Mucosa of descending colon (tissue), 3 donors: Measurements from ENCODE around the gene PTPRK. TPM values are rescaled to one million over a fixed set of nuclear protein-coding genes. Genes with fewer than 3 reads are reported as not detected.

Source experiments
- ATAC-seq: fragments of 200-7000 bp; cut with Tn5 transposase; one replicate; pipeline ENCODE4 v1.9.1; 2020; ENCODE audit warnings: mild to moderate bottlenecking, moderate library complexity
- DNase-seq, 3 donors: peaks; one replicate each; pipeline ENCODE4 v3.0.0-alpha.2; 2020
- H3K36me3 ChIP-seq: fragments of 200-600 bp; one replicate; pipeline ENCODE4 v1.8.0; 2021; ENCODE audit warnings: low read depth, mild to moderate bottlenecking
- H3K4me1 ChIP-seq: fragments of 200-600 bp; one replicate; pipeline ENCODE4 v1.8.0; 2021; ENCODE audit warnings: low read depth, mild to moderate bottlenecking
- H3K4me3 ChIP-seq: fragments of 200-600 bp; one replicate; pipeline ENCODE4 v1.8.0; 2021; ENCODE audit warnings: mild to moderate bottlenecking
- H3K9me3 ChIP-seq: fragments of 200-600 bp; one replicate; pipeline ENCODE4 v1.8.0; 2021; ENCODE audit warnings: mild to moderate bottlenecking
- CTCF ChIP-seq: fragments of 200-600 bp; IDR thresholded peaks from one replicate; pipeline ENCODE4 v1.8.0; 2022; ENCODE audit warnings: antibody characterized with exemption, mild to moderate bottlenecking
- intact Hi-C, 2 donors: fragments of 100-400 bp; cut with DNase I in 1 of 2; cut with micrococcal nuclease in 1 of 2; formaldehyde crosslinking; loops; one replicate each; pipeline versions ENCODE4 v1.11.0 to v1.11.1; 2022; cut with DNase I, micrococcal nuclease
- total RNA-seq, 3 donors: library from RNA; stranded (reverse); fragmentation: NEBNext Ultra II Directional in 2 of 3; extraction: Animal tissue kit (Norgen Biotek cat#: 25700) in 2 of 3; gene quantifications; one replicate each; pipeline versions ENCODE4 v1.2.1 to v1.2.4, GENCODE V29; 2021 to 2023
- donor health status: DM: no; HTN: no; CAD: no; lungs with moderate emphysema.
- donor health status: DM: no; HTN: no; CAD: no.
- donor health status: DM: no; HTN: yes; CAD: no.

The PTPRK gene
- total RNA-seq, 3 donors from 2014 or later: 75.9 to 159 (median 86.7) TPM

- intact Hi-C loops: no loop called here
- no peaks in the 10 kb centered on the region for H3K9me3 ChIP-seq
- DNase-seq: no peak
- H3K36me3 ChIP-seq: no peaks in the 10 kb centered on the region
- H3K4me3 ChIP-seq: no peak overlapping the region
- no peaks in the 10 kb centered on the region for H3K4me1 ChIP-seq
- no peak for TF ChIP-seq CTCF
- ATAC-seq: no peak
These were observed 102.7 kb downstream of the PTPRK start for GRCh38 chr6:128417698-128418097.

GRCh38 chr6:128415387-128415786 lies 105.0 kb downstream of the PTPRK start:
- H3K4me1 ChIP-seq: peaks cover 8% of the 10 kb centered on the region
- H3K9me3 ChIP-seq: no peaks in the 10 kb centered on the region
- DNase-seq: no peak
- intact Hi-C loops: no loop called here
- H3K36me3 ChIP-seq: no peaks in the 10 kb centered on the region
- no peak for TF ChIP-seq CTCF
- ATAC-seq: no peak
- no peak overlapping the region for H3K4me3 ChIP-seq

GRCh38 chr6:128414943-128415342 lies 105.5 kb downstream of the PTPRK start:
- Histone ChIP-seq H3K9me3 (no peaks in the 10 kb centered on the region), H3K4me1 (peaks cover 12% of the 10 kb centered on the region), H3K4me3 (no peak overlapping the region), H3K36me3 (no peaks in the 10 kb centered on the region)
- intact Hi-C loops: no loop called here
- DNase-seq: no peak
- no peak for ATAC-seq
- no peak for TF ChIP-seq CTCF

- ATAC-seq (no peak), DNase-seq (no peak)
- Histone ChIP-seq H3K4me3 (no peak overlapping the region), H3K4me1 (peaks cover 20% of the 10 kb centered on the region), H3K36me3 (no peaks in the 10 kb centered on the region), H3K9me3 (no peaks in the 10 kb centered on the region)
- intact Hi-C loops: no loop called here
- TF ChIP-seq CTCF: no peak
These were observed 107.1 kb downstream of the PTPRK start for GRCh38 chr6:128413291-128413690.

GRCh38 chr6:128412680-128413079 lies 107.7 kb downstream of the PTPRK start:
- TF ChIP-seq CTCF: no peak
- no peaks in the 10 kb centered on the region for H3K9me3 ChIP-seq
- peaks cover 20% of the 10 kb centered on the region for H3K4me1 ChIP-seq
- no peak overlapping the region for H3K4me3 ChIP-seq
- no peaks in the 10 kb centered on the region for H3K36me3 ChIP-seq
- no peak for ATAC-seq
- intact Hi-C loops: no loop called here
- DNase-seq: no peak

- TF ChIP-seq CTCF: no peak
- DNase-seq: peak in 2 of 3 donors; percentile 35 to 46
These were observed 109.8 kb downstream of the PTPRK start for GRCh38 chr6:128410584-128410983.

More at GRCh38 chr6:128410584-128410983, 109.8 kb downstream of the PTPRK start:
- peaks cover 20% of the 10 kb centered on the region for H3K4me1 ChIP-seq
- intact Hi-C loops: no loop called here
- H3K4me3 ChIP-seq: no peak overlapping the region
- H3K36me3 ChIP-seq: no peaks in the 10 kb centered on the region
- ATAC-seq: peak; percentile 99
- H3K9me3 ChIP-seq: no peaks in the 10 kb centered on the region
